Neural cell (in vitro differentiated cells): ENCODE data around the gene ACTG1.

ENCODE experiments used
- CTCF ChIP-seq: fragments of 450-650 bp; IDR thresholded peaks from 2 replicates; pipeline ENCODE4 v1.5.1; 2014; ENCODE audit warnings: antibody characterized with exemption, mild to moderate bottlenecking, moderate library complexity; ENCODE audit not compliant: poor library complexity, severe bottlenecking
- EP300 ChIP-seq: fragments of 450-650 bp; conservative IDR thresholded peaks from 2 replicates; pipeline ENCODE4 v1.6.1; 2014; ENCODE audit warnings: antibody characterized with exemption, mild to moderate bottlenecking, moderate library complexity; ENCODE audit not compliant: poor library complexity, severe bottlenecking
- EZH2 ChIP-seq: fragments of 200-600, 300-800 bp; shearing (Covaris generic), sonication (generic); IDR thresholded peaks from 2 replicates; pipeline ENCODE4 v1.6.1; 2014; ENCODE audit warnings: antibody characterized with exemption, low read length, borderline replicate concordance, mild to moderate bottlenecking; ENCODE audit not compliant: insufficient read depth, poor library complexity, severe bottlenecking
- MXI1 ChIP-seq: fragments of 450-650 bp; conservative IDR thresholded peaks from 2 replicates; pipeline ENCODE4 v1.6.1; 2014; ENCODE audit warnings: antibody characterized with exemption, mild to moderate bottlenecking; ENCODE audit not compliant: poor library complexity, severe bottlenecking
- POLR2AphosphoS5 ChIP-seq: IDR thresholded peaks from 2 replicates; pipeline ENCODE4 v1.6.1; 2012
- RAD21 ChIP-seq: fragments of 450-650 bp; conservative IDR thresholded peaks from 2 replicates; pipeline ENCODE4 v1.6.1; 2014; ENCODE audit warnings: antibody characterized with exemption, mild to moderate bottlenecking, moderate library complexity
- SMC3 ChIP-seq: fragments of 450-650 bp; conservative IDR thresholded peaks from 2 replicates; pipeline ENCODE4 v1.6.1; 2014; ENCODE audit warnings: antibody characterized with exemption, mild to moderate bottlenecking, moderate library complexity; ENCODE audit not compliant: poor library complexity
- TAF1 ChIP-seq: IDR thresholded peaks from 2 replicates; pipeline ENCODE4 v1.6.1; 2012; ENCODE audit warnings: low read depth

DNA sequence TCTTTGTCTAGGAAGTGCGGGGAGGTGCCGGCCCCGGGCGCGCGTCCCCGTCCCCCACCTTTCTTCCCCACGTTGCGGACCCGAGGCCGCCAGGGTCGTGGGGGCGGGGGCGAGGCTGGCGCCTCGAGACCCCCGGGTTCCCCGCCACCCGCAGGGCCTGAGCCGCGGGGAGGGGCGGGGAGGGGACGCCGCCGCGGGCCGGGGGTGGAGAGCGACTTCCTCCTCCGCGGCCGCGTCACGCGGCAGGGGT, 1.8 kb upstream of the ACTG1 start:
- TF ChIP-seq CTCF (no peak), POLR2AphosphoS5 (no peak), EZH2 (no peak), EP300 (no peak), TAF1 (no peak), RAD21 (no peak), MXI1 (no peak), SMC3 (no peak)
